Loucy (cell line): ENCODE data around the gene PSMB5.

Experiments used
- EZH2phosphoT487 ChIP-seq: fragments of 200-600 bp; IDR thresholded peaks from 2 replicates; pipeline ENCODE4 v1.6.1; 2018; ENCODE audit warnings: antibody characterized with exemption, mild to moderate bottlenecking, moderate library complexity, borderline replicate concordance
- TF ChIP-seq, protein P1 (sequence below): fragments of 200-600 bp; sonication (generic); conservative IDR thresholded peaks from 2 replicates; pipeline ENCODE4 v1.5.1; 2014; ENCODE audit warnings: mild to moderate bottlenecking, antibody characterized with exemption, low read length

DNA sequence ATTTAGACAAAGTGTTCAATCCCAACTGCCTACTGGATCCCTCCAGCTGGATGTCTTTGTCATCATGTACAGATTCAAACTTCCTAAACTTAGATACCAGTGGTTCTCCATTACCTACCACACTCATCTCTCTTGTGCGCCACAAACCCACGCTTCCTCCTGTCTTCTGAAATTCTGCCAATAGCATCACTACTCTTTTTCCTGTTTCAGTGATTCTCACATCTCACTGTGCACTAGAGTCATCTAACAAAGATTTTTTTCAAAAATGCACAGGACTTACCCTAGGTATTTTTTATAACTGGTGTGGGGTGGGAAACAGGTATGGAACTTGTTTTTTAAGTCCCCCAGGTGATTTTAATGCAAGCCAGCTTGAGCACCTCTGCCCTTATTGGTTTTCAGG, 5.9 kb downstream of the PSMB5 start:
- TF ChIP-seq, protein P1, sequence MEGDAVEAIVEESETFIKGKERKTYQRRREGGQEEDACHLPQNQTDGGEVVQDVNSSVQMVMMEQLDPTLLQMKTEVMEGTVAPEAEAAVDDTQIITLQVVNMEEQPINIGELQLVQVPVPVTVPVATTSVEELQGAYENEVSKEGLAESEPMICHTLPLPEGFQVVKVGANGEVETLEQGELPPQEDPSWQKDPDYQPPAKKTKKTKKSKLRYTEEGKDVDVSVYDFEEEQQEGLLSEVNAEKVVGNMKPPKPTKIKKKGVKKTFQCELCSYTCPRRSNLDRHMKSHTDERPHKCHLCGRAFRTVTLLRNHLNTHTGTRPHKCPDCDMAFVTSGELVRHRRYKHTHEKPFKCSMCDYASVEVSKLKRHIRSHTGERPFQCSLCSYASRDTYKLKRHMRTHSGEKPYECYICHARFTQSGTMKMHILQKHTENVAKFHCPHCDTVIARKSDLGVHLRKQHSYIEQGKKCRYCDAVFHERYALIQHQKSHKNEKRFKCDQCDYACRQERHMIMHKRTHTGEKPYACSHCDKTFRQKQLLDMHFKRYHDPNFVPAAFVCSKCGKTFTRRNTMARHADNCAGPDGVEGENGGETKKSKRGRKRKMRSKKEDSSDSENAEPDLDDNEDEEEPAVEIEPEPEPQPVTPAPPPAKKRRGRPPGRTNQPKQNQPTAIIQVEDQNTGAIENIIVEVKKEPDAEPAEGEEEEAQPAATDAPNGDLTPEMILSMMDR: no peak
- no peak for TF ChIP-seq EZH2phosphoT487
